ENCODE measurements around the gene TMEM38B. TPM values are rescaled to one million over a fixed set of nuclear protein-coding genes. Genes with fewer than 3 reads are reported as not detected.

Gene TMEM38B
- total RNA-seq, 1 experiment from 2014 or later, result 19.5 TPM

- Histone ChIP-seq H2AFZ (no peak overlapping the region), H3K9me3 (ENCODE audit: insufficient read depth, low read depth) (no peaks in the 10 kb centered on the region), H3K9me2 (ENCODE audit: insufficient read depth) (no peaks in the 10 kb centered on the region), H3K4me1 (replicated peaks; ENCODE audit: insufficient read depth) (no peaks in the 10 kb centered on the region), H4K20me1 (ENCODE audit: insufficient read depth) (no peaks in the 10 kb centered on the region), H3K4me3 (no peak overlapping the region), H3K36me3 (ENCODE audit: low read depth) (no peaks in the 10 kb centered on the region), H3K4me2 (no peak overlapping the region), H3K79me2 (ENCODE audit: low read depth) (no peaks in the 10 kb centered on the region), H3F3A (ENCODE audit: insufficient read depth, low read depth) (no peaks in the 10 kb centered on the region), H3K27ac (no peak overlapping the region), H3K27me3 (ENCODE audit: insufficient read depth, low read depth) (no peaks in the 10 kb centered on the region)
- no TSS peak for BruUV-seq (replicated peaks)
- POLR2A ChIA-PET (ENCODE audit: unreplicated experiment), result no interaction called here
- intact Hi-C loops (cut with micrococcal nuclease; ENCODE audit: unreplicated experiment), result no loop called here
- CTCF ChIA-PET, result no interaction called here
- no peak for DNase-seq
- TF ChIP-seq CTCF (conservative IDR thresholded peaks at IDR 0.05), result no peak
- TF ChIP-seq EZH2 (IDR thresholded peaks at IDR 0.05; ENCODE audit: low read depth), result no peak
Measured at GRCh38 chr9:105651806-105652205, 42.5 kb upstream of the TMEM38B start.

DNA sequence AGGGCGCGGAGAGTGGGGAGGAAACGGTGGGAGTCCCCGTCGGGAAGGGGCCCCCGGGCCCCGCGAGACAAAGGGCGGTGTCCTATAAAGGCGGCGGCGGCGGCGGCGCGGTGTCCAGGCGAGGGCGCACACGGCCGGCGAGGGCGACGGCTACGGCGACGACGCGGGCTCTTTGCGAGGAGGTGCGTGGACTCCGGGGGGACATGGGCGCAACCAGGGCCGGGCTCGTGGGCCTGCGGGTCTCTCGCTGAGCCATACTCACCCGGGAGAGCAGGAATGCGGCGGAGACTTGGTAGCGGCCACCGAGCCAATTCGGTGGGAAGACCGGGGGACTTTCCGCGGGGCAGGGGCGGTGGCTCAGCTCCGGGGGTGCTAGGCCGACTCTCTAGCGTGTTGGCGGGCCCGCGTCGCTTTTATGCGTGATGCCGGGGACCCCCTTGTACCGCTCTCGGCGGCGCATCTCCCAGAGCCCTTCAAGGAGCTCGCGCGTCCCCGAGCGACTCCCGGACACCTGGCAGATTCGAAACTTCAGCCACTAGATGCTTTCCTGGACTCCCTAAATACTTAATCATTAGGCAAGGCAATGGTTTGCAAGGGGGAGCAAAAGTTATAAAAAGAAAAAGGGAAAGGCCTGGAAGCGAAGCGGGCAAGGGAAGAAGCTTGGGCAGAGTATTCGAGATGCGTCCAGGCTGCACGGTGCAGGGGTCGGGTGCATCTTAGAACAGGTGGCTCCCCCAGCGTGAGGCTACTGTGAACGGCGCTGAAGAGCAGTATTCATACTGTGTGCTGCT lies 38.0 kb upstream of the TMEM38B start:
- Histone ChIP-seq H3K27ac (no peak overlapping the region), H2AFZ (no peak overlapping the region), H3K4me3 (no peak overlapping the region), H3K27me3 (ENCODE audit: insufficient read depth, low read depth) (no peaks in the 10 kb centered on the region), H3K79me2 (ENCODE audit: low read depth) (no peaks in the 10 kb centered on the region), H4K20me1 (ENCODE audit: insufficient read depth) (no peaks in the 10 kb centered on the region), H3K9me3 (ENCODE audit: insufficient read depth, low read depth) (no peaks in the 10 kb centered on the region), H3K36me3 (ENCODE audit: low read depth) (no peaks in the 10 kb centered on the region), H3K4me1 (replicated peaks; ENCODE audit: insufficient read depth) (no peaks in the 10 kb centered on the region), H3K4me2 (no peak overlapping the region), H3F3A (ENCODE audit: insufficient read depth, low read depth) (no peaks in the 10 kb centered on the region), H3K9me2 (ENCODE audit: insufficient read depth) (no peaks in the 10 kb centered on the region)
- ChIA-PET POLR2A (ENCODE audit: unreplicated experiment) (no interaction called here), CTCF (no interaction called here)
- TF ChIP-seq EZH2 (IDR thresholded peaks at IDR 0.05; ENCODE audit: low read depth) (no peak), CTCF (conservative IDR thresholded peaks at IDR 0.05) (no peak)
- BruUV-seq (replicated peaks), result no TSS peak
- intact Hi-C loops (cut with micrococcal nuclease; ENCODE audit: unreplicated experiment), result no loop called here
- DNase-seq, result no peak

DNA sequence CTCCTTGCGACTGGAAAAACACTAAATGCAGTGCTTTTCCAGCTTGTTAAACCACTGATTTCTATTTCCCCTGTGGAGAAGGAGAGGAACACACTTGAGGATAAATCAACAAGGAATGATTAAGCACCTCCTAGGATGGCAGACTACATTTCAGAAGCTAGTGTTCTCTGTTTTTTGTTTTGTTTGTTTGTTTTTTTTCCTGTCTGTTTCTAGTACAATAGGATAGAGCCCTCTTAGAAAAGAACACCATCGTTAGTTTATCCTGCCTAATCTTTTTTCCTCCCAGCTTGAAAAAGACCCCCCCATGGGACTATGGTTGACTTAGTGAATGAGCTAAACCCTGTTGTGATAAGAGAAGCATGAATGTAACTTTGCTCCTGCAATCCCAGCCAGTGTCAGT lies 36.0 kb upstream of the TMEM38B start:
- Histone ChIP-seq H3K9me2 (ENCODE audit: insufficient read depth) (no peaks in the 10 kb centered on the region), H3K4me3 (no peak overlapping the region), H4K20me1 (ENCODE audit: insufficient read depth) (no peaks in the 10 kb centered on the region), H3K9me3 (ENCODE audit: insufficient read depth, low read depth) (no peaks in the 10 kb centered on the region), H3K27me3 (ENCODE audit: insufficient read depth, low read depth) (no peaks in the 10 kb centered on the region), H3F3A (ENCODE audit: insufficient read depth, low read depth) (no peaks in the 10 kb centered on the region), H3K4me1 (replicated peaks; ENCODE audit: insufficient read depth) (no peaks in the 10 kb centered on the region), H2AFZ (no peak overlapping the region), H3K4me2 (no peak overlapping the region), H3K27ac (no peak overlapping the region), H3K36me3 (ENCODE audit: low read depth) (no peaks in the 10 kb centered on the region), H3K79me2 (ENCODE audit: low read depth) (no peaks in the 10 kb centered on the region)
- TF ChIP-seq CTCF (conservative IDR thresholded peaks at IDR 0.05), result no peak
- no peak for TF ChIP-seq EZH2 (IDR thresholded peaks at IDR 0.05; ENCODE audit: low read depth)
- BruUV-seq (replicated peaks), result no TSS peak
- ChIA-PET CTCF (no interaction called here), POLR2A (ENCODE audit: unreplicated experiment) (no interaction called here)
- intact Hi-C loops (cut with micrococcal nuclease; ENCODE audit: unreplicated experiment), result no loop called here
- no peak for DNase-seq

Data from PC-9 (cell line).